NCI-H1930 (cell line): ENCODE results near the gene LECT2.

ENCODE experiments used
- DNase-seq, 2 experiments: peaks; one replicate each; lab custom pipeline; 2025; lab: John Stamatoyannopoulos, UW

Gene LECT2

GRCh38 chr5:135954899-135955298 lies at the start of gene LECT2:
Gene LECT2 (minus strand): TSS chr5:135954983. CDS start chr5:135954833, 150 bp downstream.
- DNase-seq: no peak

- DNase-seq: no peak
Measured at GRCh38 chr5:136004436-136004835, 49.7 kb upstream of the LECT2 start.

DNA sequence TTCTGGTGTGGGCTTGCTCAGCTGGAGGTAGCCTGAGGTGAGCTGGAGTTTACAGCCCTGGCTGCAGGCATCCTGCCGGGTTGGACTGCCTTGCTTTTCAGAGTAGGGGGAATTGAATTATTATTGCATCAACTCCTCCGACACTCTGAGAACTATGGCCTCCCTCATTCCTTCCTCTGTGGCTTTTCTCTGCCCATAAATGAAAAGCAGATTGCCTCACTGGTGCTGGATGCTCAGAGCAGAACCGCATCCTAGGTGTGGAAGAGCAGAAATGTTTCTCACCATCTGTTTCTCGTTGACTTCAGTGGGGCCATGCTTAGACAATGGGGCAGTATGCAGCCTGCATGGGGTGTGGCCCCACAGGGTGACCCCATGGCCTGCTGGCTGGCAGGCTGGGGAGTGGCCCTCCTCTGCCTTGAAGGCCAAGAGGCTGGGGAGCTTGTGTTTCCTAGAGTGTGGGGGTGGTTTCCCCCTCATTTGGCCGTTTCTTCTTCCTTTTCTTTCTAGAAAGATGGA lies 46.7 kb upstream of the LECT2 start:
- DNase-seq: no peak

DNA sequence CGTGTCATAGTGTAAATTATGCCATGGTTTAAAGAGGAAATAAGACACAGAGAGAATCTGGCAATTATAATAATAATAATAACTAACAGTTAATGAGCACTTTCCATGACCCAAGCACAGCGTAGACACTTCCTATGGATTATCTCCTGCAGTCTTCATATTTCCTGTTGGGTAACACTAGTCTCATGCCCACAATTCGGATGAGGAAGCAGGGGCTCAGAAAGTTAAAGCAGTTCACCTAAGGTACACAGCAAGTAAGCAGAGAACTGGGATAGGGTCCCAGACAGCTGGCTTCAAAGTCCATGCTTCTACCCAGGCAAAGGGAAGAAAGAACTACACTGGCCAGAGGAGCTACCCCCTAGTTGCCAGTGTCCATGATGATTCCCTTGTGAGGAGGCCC lies 46.1 kb upstream of the LECT2 start:
- DNase-seq: no peak

- DNase-seq: no peak
Measured at GRCh38 chr5:136000147-136000546, 45.4 kb upstream of the LECT2 start.

DNA sequence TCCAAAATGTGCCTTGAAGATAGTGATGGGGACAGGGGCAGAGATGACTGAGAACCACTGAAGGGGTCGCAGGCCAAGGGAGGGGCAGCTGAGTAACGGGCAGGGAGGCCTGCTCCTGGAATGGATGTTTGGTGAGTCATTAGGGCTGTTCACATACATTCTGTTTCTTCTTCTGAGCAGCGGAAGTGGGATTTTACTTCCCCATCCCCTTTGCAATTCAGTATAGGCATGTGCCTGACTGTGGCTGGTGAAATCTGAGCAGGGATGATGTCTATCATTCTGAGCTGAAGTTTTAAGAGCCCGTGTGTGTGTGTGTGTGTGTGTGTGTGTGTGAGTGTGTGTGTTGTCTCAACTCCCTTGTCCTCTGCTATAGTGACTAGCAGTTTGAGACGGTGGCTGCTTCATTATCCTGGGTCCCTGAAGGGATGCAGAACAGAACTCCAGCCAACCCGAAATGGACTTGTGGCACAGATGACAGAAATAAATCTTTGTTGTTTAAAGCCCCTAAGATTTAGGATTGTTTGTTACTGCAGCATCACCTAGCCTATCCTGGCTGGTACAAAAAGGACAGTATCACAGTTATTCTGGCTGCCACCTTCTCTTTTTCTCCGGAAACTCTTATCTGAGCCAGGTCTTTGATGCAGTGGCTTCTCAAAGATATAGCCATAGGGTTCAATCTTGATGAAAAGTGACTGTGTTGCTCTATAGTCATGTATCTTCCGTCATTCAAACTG lies 44.8 kb upstream of the LECT2 start:
- no peak for DNase-seq

GRCh38 chr5:135998889-135999288 lies 44.1 kb upstream of the LECT2 start:
- DNase-seq: no peak

DNA sequence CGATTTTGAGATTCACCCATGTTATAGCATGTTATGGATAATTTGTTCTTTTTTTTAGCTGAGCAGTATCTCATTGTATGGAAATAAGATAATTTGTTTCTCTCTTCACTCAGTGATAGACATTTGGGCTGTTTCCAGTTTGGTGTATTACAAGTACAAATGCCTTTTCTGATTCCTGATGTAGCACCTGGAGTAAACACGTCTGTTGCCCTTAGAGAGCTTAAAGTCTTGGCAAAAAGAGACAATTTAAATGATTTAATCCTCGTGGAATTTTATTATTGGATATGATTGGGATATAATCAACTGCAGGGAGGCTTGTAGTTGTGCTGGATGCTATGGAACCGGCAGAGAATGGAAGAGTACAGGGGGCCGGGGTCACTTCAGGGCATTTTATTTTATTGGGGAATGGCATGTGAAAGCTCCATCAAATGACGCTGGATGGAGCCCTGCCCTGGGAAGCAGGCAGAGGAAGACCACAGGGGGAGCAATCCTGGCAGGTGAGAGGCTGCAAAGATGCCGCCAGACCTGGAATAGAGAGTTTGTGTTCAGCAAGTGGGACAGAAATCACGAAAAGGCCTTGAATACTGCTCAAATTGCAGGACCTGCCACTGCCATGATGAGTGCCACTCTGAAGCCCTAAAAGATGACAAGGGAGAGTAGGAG lies 43.0 kb upstream of the LECT2 start:
- no peak for DNase-seq

- DNase-seq: no peak
Measured at GRCh38 chr5:135996611-135997010, 41.8 kb upstream of the LECT2 start.

GRCh38 chr5:135995976-135996375 lies 41.2 kb upstream of the LECT2 start:
- DNase-seq: no peak

GRCh38 chr5:135993880-135994636 lies 39.3 kb upstream of the LECT2 start:
- DNase-seq: no peak

DNA sequence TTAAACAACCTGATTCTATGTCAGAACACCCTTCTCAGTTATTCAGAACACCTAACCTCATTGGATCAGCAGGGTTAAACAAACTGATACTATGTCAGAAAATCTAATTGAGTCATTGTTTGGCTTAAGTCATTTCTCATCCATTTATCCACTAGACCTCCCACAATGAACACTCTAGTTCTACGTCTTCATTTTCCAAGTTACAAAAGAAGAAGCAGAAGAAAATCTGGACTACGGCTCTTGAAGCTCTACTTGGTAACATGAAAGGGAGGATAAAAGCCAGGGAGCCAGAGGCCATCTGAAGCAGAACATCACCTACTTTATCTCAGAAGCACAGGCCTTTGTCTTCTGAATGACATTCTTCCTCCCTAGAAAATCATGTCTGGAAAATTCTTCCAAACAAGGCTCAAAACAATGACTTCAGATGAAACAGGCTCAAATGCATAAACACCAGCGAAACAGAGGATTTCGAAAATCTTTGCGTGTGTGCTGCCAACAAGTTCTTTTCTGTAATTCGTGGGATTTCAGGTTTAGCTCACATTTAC lies 38.6 kb upstream of the LECT2 start:
- no peak for DNase-seq

- no peak for DNase-seq
Measured at GRCh38 chr5:135991429-135991828, 36.6 kb upstream of the LECT2 start.

DNA sequence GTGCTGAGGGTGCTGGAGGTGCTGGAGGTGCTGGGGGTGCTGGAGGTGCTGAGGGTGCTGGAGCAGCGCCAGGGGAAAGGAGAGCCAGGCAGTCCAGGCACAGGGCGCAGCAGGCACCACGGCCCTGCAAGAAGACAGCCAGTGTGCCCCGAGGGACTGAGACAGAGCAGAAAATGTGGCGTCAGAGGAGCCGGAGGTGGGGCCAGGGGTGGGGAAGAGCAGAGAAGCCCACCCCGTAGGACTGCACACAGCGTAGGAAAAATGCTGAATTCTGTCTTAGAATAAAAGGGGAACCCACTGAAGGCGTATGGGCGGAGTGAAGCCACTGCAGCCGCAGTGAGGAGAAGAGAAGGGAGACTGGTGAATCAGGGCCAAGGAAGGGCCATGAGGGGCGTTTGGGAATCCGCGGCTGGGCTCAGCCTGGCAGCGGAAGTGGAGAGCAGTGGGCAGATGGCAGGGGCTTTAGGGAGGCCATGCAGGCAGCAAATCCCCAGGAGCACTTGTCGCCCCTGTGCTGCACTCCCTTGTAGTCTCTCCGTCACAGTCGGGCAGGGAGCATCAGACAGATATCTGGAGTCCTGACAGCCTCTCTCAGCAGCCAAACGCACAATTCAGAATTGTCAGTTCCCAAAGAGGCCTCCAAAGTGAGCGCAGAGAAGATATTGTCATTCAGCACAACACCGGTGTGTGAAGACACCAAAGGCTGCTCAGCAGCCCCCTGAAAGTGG lies 35.9 kb upstream of the LECT2 start:
- DNase-seq: no peak

DNA sequence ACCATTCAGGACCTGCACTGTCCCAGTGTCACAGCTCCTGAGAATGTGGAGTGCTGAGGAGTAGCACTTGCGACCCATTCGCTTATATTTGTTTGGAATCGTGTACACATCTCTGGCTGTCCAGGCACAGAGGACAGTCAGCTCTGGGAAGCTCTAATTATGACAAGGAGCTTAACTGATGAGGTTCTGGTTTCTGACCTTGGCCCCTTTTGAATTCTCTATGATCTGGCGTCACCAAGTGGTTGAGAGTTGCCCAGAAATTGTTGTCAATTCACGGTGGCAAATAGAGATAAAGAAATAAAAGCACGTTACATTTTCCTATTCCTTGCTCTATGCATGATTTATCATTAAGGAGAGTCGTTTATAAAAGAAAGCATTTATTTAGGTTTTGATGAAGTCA lies 34.9 kb upstream of the LECT2 start:
- DNase-seq: no peak

GRCh38 chr5:135988546-135988945 lies 33.8 kb upstream of the LECT2 start:
- DNase-seq: no peak

DNA sequence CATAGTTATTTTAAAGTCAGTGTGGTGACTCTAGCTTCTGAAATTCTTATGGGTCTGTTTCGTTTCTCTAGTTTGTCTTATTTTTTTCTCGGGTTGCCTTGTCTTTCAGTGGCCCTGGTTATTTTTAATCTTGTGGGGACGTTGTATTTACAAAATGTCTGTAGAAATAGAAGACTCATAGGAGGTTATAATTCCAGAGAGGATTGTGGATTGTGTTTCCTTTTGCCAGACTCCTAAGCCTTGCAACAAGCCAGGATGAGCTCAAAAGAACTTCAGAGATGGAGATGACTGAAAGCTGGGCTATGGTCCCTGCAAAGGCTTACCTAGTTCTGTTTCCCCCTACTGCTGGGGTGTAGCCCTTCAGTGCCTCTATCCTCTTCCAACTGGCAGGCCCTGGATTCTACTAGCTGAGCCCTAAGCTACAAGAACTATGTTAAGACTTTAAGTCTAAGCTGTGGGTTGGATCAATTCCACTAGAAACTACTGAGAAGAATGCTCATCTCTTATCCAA lies 32.2 kb upstream of the LECT2 start:
- no peak for DNase-seq

DNA sequence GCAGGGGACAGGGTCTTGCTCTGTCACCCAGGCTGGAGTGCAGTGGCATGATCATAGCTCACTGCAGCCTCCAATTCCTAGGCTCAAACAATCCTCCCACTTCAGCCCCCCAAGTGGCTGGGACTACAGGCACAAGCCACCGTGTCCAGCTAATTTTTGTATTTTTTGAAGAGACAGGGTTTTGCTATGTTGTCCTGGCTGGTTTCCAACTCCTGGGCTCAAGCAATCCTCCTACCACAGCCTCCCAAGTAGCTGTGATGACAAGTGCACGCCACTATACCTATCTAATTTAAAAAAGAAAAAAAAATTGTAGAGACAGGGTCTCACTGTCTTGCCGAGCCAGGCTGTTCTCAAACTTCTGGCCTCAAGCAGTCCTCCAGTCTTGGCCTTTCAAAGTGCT lies 31.6 kb upstream of the LECT2 start:
- DNase-seq: no peak

DNA sequence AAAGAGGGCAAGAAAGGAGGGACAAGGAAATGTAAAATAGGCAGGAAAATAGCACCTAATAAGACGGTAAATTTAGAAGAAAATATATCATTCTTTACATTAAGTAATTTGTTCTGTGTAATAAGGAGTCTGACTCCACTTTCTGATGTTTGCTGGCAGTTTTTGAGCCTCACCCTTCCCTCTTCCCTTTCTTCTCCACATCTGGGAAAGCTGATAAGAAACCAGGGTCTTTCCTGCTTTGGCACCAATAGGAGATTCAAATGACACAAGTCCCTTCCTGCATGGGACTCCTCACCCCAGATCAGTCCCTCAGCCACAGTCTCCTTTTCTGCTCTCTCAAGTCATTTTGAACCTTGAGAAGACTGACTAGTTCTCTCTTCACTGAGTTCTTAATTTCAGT lies 31.2 kb upstream of the LECT2 start:
- no peak for DNase-seq

DNA sequence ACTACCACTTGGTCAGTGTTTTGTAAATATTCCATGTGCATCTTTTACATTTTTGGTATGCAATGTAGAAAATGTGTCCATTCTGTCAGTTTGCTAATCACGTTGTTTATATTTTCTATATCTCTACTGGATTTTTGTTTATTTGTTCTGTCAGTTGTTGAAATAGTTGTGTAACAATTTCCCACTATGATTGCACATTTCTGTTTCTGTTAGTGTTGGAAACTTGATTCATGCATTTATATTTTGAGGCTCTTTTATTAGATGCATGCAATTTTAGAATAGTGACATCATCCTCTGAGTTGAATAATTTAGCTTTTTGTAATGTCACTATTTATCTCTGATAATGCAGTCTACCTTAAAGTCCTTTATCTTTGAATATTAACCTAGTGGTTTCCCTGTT lies 25.8 kb upstream of the LECT2 start:
- no peak for DNase-seq

DNA sequence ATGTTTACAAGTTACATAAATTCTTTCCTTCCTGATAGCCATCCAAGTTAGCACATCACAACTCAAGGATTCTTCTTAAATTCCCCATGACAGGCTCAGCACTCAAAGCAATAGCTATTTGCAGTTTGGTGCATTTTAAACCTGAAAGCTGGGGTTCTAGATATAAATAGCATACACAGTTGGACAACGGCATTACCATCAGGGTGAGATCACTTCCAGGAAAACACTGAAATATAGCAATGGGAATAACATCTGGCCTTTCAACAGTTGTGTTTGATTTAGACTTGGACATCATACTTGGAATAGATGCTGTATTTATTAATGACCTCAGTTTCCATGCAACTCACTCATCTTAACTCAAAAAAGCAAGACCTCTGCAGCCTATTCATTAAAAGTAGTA lies 24.7 kb upstream of the LECT2 start:
- DNase-seq: no peak

DNA sequence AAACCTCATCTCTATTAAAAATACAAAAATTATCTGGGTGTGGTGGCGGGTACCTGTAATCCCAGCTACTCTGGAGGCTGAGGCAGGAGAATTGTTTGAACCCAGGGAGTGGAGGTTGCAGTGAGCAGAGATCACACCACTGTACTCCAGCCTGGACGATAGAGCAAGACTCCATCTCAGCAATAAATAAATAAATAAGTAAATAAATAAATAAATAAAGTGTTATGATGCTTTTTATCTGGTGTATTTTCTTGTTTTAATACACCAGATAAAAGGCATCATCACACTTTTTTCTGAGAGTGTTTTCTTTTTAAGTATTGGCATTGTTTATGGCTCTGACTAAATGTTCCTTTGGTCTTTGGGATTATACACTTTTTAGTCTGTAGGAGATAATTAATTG lies 24.2 kb upstream of the LECT2 start:
- DNase-seq: no peak
